Upper lobe of left lung (tissue), 4 donors: ENCODE measurements around the gene TSPYL6.

ENCODE experiments used
- CTCF ChIP-seq, 6 experiments: fragments of 450-650 bp in 4 of 6; fragments of 200-600 bp in 2 of 6; sonication (generic) in 2 of 6; IDR thresholded peaks; one replicate each; pipeline ENCODE4 v1.5.1; 2016 to 2019; ENCODE audit warnings: antibody characterized with exemption in 6 of 6
- EP300 ChIP-seq, 4 donors: sonication (generic); formaldehyde crosslinking; IDR thresholded peaks; one replicate each; pipeline ENCODE4 v1.5.1; 2017; ENCODE audit warnings: antibody characterized with exemption in 4 of 4, control low read depth in 2 of 4
- POLR2A ChIP-seq, 4 donors: fragments of 450-650 bp; IDR thresholded peaks; one replicate each; pipeline ENCODE4 v1.5.1; 2016 to 2017; ENCODE audit warnings: antibody characterized with exemption in 4 of 4, mild to moderate bottlenecking in 2 of 4
- POLR2AphosphoS5 ChIP-seq, 2 donors: sonication (generic); formaldehyde crosslinking; IDR thresholded peaks; one replicate each; pipeline ENCODE4 v1.5.1; 2017; ENCODE audit warnings: antibody characterized with exemption in 2 of 2

DNA sequence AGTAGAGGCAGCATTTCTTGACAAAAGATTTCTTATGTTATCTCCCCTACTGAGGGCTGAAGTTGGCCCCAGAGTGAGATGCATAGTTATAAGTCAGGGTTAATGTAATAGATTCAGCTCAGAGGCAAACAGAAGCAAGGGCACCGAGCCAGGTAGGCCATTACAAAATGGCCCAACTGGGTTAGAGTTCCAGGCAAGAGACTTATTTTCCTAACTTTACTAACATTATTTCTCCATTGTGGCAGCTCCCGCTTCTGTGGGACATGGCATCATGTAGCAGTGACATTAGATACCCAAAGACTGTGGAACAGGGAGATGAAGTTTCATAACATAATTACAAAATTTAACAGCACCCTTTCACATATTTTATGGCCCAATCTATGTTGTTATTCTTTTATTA is 27.1 kb downstream of the TSPYL6 start:
- TF ChIP-seq POLR2AphosphoS5 (IDR thresholded peaks at IDR 0.05) (no peak), CTCF (IDR thresholded peaks at IDR 0.05) (no peak), POLR2A (IDR thresholded peaks at IDR 0.05) (no peak), EP300 (IDR thresholded peaks at IDR 0.05) (no peak)
